Effector memory CD4-positive, alpha-beta T cell (primary cell): ENCODE measurements around the gene DARS1.
"Not testable (repeated sequence)": the region's sequence is repeated elsewhere in the genome, so short reads cannot be mapped to it uniquely, and the experiment has no call there.

Source experiments
- DNase-seq, 3 donors: peaks; one replicate each; pipeline ENCODE4 v3.0.0-alpha.2; 2020
- H3K27ac ChIP-seq: 2 replicates; pipeline ENCODE4 v1.7.0; 2013; ENCODE audit warnings: mild to moderate bottlenecking, low read length, moderate library complexity; ENCODE audit not compliant: insufficient read depth, poor library complexity, severe bottlenecking
- H3K27me3 ChIP-seq: replicated peaks from 2 replicates; pipeline ENCODE4 v1.7.0; 2013; ENCODE audit warnings: mild to moderate bottlenecking, low read length; ENCODE audit not compliant: insufficient read depth, control insufficient read depth, poor library complexity, severe bottlenecking
- H3K36me3 ChIP-seq: 2 replicates; pipeline ENCODE4 v1.7.0; 2013; ENCODE audit warnings: mild to moderate bottlenecking, low read length, moderate library complexity; ENCODE audit not compliant: control insufficient read depth, insufficient read depth
- H3K4me1 ChIP-seq: 2 replicates; pipeline ENCODE4 v1.7.0; 2013; ENCODE audit warnings: low read length, mild to moderate bottlenecking; ENCODE audit not compliant: control insufficient read depth, insufficient read depth, poor library complexity, severe bottlenecking
- H3K4me3 ChIP-seq: 2 replicates; pipeline ENCODE4 v1.7.0; 2013; ENCODE audit warnings: low read length, low read depth, mild to moderate bottlenecking; ENCODE audit not compliant: insufficient read depth, poor library complexity, severe bottlenecking
- H3K9me3 ChIP-seq: 2 replicates; pipeline ENCODE4 v1.7.0; 2013; ENCODE audit warnings: mild to moderate bottlenecking, low read length, moderate library complexity; ENCODE audit not compliant: control insufficient read depth

The DARS1 gene

DNA sequence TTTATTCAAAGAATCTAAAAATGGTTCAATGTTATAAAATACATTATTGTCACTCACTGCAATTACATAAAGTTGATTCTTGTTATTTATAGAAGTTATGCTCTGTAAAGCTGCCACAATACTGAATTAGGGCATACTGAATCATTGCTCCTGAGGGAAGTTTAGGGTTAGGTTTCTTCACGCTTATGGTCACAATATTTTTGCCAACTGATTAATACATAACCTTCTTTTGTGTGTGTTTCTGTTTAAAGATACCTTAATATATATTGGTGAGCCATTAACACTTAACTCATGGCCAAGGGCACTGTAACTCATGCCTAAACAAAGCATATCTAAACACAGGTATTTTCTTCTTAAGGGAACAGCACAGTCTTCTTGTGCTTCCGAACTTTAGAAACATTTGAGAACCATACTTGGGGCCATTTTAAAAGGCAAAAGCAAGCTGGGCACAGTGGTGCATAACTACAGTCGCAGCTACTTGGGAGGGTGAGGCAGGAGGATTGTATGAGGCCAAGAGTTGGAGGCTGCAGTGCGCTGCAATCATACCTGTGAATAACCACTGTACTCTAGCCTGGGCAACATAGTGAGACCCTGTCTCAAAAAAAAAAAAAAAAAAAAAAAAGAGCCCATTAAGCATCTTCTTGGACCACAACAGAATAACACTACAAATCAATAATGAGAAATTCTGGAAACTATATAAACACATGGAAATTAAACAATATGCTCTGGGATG is 15.6 kb downstream of the DARS1 start:
- Histone ChIP-seq H3K36me3 (no peaks in the 10 kb centered on the region), H3K4me1 (no peaks in the 10 kb centered on the region), H3K9me3 (no peaks in the 10 kb centered on the region), H3K27ac (no peak overlapping the region), H3K27me3 (no peaks in the 10 kb centered on the region), H3K4me3 (no peak overlapping the region)
- no peak for DNase-seq

DNA sequence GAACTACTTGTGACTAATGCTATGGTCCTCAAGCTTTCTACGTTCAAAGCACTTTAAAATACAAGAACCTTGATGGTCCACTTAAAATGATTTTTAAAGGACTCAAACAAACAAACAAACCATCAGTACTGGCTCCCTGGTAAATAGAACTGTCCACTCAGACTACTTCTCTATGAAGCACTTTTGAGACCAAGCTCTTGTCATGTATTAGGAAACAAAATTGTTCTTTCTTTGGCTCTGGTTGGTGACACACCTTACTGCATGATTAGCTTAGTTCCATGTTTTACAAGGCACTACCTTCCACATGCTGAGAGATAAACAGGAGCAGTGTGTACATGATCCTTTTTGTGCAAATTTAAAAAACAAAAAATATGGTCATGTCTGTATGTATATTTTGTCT is 19.7 kb downstream of the DARS1 start:
- no peak for DNase-seq
- Histone ChIP-seq H3K27ac (no peak overlapping the region), H3K36me3 (no peaks in the 10 kb centered on the region), H3K27me3 (no peaks in the 10 kb centered on the region), H3K4me3 (no peak overlapping the region), H3K9me3 (no peaks in the 10 kb centered on the region), H3K4me1 (peaks cover 20% of the 10 kb centered on the region)

DNA sequence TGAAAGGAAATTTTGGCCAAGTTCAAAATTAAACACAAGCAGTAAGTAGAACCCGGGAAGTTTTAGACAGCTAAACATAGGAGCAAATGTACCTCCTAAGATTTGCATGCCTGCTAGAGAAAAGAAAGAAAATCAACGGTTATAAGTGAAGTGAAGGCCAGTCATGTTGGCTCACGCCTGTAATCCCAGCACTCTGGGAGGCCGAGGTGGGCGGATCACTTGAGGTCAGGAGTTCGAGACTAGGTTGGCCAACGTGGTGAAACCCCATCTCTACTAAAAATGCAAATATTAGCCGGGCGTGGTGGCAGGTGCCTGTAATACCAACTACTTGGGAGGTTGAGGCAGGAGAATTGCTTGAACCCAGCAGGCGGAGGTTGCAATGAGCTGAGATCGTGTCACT is 21.0 kb downstream of the DARS1 start:
- not testable (repeated sequence) for DNase-seq, H3K27ac ChIP-seq, H3K36me3 ChIP-seq, H3K4me3 ChIP-seq, H3K9me3 ChIP-seq, H3K27me3 ChIP-seq
- peaks cover 29% of the 10 kb centered on the region for H3K4me1 ChIP-seq

DNA sequence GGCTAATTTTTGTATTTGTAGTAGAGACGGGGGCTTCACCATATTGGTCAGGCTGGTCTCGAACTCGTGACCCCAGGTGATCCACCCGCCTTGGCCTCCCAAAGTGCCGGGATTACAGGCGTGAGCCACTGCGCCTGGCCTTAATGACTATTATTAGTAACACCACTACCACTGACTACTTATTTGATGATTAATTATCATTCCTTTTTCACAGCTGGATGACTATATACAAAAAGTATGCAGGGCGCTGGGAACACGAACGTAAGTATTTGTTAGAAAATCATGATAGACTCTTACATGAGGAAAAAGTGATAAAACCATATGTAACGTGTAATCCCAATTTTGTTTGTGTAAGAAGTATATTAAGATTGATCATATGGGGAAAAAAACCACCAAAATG is 21.6 kb downstream of the DARS1 start:
- Histone ChIP-seq H3K27me3 (no peaks in the 10 kb centered on the region), H3K9me3 (no peaks in the 10 kb centered on the region), H3K4me1 (peaks cover 29% of the 10 kb centered on the region), H3K36me3 (no peaks in the 10 kb centered on the region), H3K27ac (no peak overlapping the region), H3K4me3 (no peak overlapping the region)
- DNase-seq, result no peak

DNA sequence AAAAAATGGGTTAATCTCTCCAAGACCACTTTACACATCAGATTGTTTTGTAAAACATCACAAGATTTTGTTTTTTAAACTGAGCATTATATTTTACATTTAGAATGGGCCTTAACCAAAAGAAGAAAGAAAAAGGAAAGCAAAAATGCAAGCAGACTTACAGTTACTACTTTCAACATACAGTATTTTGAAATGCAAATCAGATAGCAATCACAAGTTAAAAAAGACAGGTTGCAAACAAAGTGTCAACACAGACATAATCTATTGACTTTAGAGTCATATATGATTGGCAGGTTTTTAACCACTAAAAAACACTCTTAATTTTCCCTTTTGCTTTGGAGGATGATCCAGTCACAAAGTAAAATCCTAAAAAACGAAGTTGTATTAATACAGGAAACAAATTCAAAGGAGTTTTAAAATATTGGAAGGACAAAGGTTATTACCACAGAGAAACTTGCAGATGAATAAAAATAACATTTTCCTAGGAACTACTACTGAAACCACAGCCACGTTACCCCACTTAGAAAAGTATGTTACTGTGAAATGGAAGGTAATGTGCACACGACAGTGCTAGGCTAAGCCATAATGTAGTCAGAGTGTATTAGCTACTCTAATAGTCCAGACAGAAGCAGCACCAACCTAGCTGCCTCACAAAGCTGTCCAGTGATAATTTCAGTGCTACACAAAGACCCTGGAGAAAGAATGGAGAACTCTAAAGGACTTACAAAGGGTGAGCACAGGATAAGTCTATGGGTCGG is 22.9 kb downstream of the DARS1 start:
- H3K4me3 ChIP-seq, result no peak overlapping the region
- H3K27me3 ChIP-seq, result no peaks in the 10 kb centered on the region
- no peak for DNase-seq
- no peaks in the 10 kb centered on the region for H3K36me3 ChIP-seq
- no peaks in the 10 kb centered on the region for H3K9me3 ChIP-seq
- peak overlapping the region; percentile 50 for H3K27ac ChIP-seq
- H3K4me1 ChIP-seq, result peaks cover 29% of the 10 kb centered on the region

DNA sequence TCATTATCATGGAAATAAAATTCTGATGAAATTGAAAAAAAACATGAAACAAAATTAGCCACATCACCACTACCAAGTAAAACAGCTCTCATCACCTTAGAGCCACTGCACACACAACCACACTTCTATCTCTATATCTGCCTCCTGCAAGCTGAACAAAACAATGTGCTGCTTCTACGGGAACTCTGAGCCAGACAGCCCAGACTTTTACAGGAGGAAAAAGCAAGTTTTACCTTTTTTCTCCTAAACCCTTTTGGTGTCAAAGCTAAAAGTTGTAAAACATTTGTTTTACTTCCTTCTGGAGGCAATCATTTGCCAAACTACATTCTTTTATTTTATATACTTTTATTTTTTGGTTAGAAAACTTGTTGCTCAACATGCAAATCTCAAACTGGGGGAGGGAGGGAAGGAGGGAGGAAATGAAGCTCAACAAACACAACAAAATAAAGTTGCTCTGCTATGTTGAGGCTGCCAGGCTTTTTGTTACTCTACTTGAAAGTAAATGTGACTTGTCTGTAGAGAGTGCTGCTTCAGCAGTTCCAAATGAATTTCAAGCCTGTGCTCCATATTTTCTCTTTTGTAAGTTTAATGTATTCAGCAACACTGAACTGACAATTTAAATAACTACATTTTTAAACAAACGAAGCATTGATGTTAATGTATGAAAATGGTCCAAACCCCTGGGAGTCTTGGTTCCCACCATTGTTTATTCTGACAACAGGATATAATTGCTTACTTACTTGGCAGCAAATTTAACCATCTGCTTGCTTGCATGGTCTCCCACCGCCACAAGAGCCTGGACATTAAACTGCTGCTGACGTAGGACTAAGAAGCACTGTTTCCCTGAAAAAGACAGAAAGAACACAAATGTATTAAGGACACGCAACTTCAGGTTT is 24.5 kb downstream of the DARS1 start:
- Histone ChIP-seq H3K9me3 (no peaks in the 10 kb centered on the region), H3K27me3 (no peaks in the 10 kb centered on the region), H3K4me3 (no peak overlapping the region), H3K4me1 (peaks cover 29% of the 10 kb centered on the region), H3K36me3 (no peaks in the 10 kb centered on the region), H3K27ac (peak overlapping the region; percentile 50)
- peak in 1 of 3 donors; percentile 7 for DNase-seq

DNA sequence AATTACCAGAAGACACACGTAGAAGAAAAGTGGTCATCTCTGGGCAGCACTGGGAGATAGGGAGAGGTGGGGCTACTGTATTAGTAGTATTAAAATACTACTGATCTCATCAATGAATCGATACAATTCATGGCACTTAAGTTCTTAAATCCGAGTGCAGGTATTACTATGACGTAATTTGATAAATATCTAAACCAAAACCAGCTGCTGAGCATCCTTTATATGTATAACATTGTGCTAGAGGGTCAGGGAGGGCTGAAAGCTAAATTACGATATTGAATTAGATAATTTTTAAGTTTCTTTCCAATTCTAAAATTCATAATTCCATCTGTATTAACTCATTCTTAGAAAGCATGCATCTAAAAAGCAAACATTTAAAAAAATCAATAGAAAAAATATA is 25.3 kb downstream of the DARS1 start:
- Histone ChIP-seq H3K9me3 (no peaks in the 10 kb centered on the region), H3K4me1 (peaks cover 29% of the 10 kb centered on the region), H3K27me3 (no peaks in the 10 kb centered on the region), H3K36me3 (no peaks in the 10 kb centered on the region), H3K4me3 (no peak overlapping the region), H3K27ac (peak overlapping the region; percentile 51)
- no peak for DNase-seq

DNA sequence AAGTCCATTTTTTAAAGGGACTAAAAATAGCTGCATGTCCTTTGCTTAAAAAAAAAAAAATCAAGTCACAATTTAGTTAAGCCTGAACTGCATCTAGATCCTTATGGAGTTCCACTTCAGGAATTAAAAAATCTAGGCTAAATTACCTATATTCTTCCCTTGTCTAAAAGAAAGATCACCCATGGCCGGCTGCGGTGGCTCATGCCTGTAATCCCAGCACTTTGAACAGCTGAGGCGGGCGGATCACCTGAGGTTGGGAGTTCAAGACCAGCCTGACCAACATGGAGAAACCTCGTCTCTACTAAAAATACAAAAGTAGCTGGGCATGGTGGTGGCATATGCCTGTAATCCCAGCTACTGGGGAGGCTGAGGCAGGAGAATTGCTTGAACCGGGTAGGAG is 26.5 kb downstream of the DARS1 start:
- H3K9me3 ChIP-seq, H3K27ac ChIP-seq, H3K36me3 ChIP-seq, DNase-seq, H3K27me3 ChIP-seq, H3K4me3 ChIP-seq: not testable (repeated sequence)
- peaks cover 29% of the 10 kb centered on the region for H3K4me1 ChIP-seq

DNA sequence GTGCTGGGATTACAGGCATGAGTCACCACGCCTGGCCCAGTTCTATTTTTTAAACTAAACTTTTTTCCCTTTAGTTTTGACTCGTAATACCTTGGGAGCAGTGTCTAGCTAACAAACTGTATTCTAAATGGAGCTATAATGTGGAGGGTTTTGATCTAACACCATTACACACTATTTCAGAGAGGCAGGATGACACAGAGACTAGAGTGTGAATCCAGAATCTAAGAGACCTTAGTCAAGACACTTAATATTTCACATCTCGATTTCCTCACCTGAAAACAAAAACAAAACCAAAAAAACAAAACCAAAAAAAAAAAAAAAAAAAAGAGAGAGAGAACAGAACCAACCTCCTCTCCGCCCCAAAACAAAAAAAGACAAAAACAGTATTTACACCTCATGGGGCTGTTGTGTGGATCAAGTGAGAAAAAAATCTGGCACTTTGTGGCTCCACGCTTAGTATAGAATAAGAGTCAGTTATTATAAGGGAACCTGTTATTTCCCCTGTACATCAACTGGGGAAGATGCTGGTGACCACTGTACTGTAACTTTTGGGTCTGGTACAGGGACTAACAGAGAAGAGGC is 31.3 kb downstream of the DARS1 start:
- H3K4me1 ChIP-seq, result peaks cover 4% of the 10 kb centered on the region
- no peaks in the 10 kb centered on the region for H3K27me3 ChIP-seq
- no peaks in the 10 kb centered on the region for H3K9me3 ChIP-seq
- H3K27ac ChIP-seq, result no peak overlapping the region
- peaks cover 4% of the 10 kb centered on the region for H3K36me3 ChIP-seq
- no peak overlapping the region for H3K4me3 ChIP-seq
- DNase-seq, result no peak
